ENCODE measurements around the gene ENTPD7.

Gene ENTPD7

DNA sequence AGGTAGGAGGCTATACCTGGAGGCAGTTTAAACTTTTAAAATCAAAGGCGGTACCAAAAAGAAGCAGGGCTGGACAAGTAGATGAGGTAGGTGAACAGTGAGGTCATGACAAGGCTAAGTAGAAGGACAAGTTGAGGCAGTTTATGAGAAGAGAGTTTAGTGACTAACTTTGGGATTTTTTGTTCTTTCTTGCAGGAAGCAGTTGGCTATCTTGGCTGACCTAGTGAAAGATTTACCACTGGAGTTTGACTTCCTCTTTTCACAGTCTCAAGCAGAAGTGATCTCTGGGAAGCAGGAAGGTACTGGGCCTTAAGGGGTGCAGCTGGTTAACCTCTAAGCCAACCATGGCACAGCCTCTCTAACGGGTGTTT is 26.3 kb downstream of the ENTPD7 start:
- Histone ChIP-seq H3K79me1 (ENCODE audit: low read depth, low read length) (no peaks in the 10 kb centered on the region), H3K9me3 (replicated peaks in 1 of 2; ENCODE audit: control insufficient read depth in 2 of 2, insufficient read depth in 1 of 2, low read depth in 1 of 2, low read length in 2 of 2) (no peaks in the 10 kb centered on the region), H2BK12ac (ENCODE audit: low read length) (no peak overlapping the region), H3K4me3 (ENCODE audit: low read length in 2 of 2) (no peak overlapping the region), H3K23ac (ENCODE audit: low read depth, low read length, poor library complexity) (no peak overlapping the region), H3K27me3 (ENCODE audit: control insufficient read depth in 3 of 3, insufficient read depth in 3 of 3, low read depth in 1 of 3, low read length in 3 of 3) (no peaks in the 10 kb centered on the region), H2BK5ac (ENCODE audit: low read length) (no peak overlapping the region), H4K91ac (ENCODE audit: low read depth, low read length, poor library complexity) (no peak overlapping the region), H3K4me2 (ENCODE audit: insufficient read depth, low read length, poor library complexity, severe bottlenecking) (no peak overlapping the region), H3K27ac (replicated peaks; ENCODE audit: low read length) (no peak overlapping the region), H3K4me1 (ENCODE audit: control insufficient read depth in 2 of 2, insufficient read depth in 1 of 2, low read depth in 1 of 2, low read length in 2 of 2) (no peaks in the 10 kb centered on the region), H2BK15ac (ENCODE audit: low read length) (no peak overlapping the region), H3K9ac (ENCODE audit: low read depth, low read length, poor library complexity) (no peak overlapping the region), H4K8ac (ENCODE audit: low read depth, low read length) (no peak overlapping the region), H3K18ac (ENCODE audit: low read length) (no peak overlapping the region), H2BK120ac (ENCODE audit: low read depth, low read length) (no peak overlapping the region), H3K36me3 (replicated peaks in 1 of 2; ENCODE audit: control insufficient read depth in 2 of 2, insufficient read depth in 2 of 2, low read length in 2 of 2) (peaks cover 6 to 26% of the 10 kb centered on the region in 2 donors), H2AK5ac (ENCODE audit: low read depth, low read length) (no peak overlapping the region), H2AFZ (ENCODE audit: low read length) (no peak overlapping the region), H3K14ac (ENCODE audit: low read length) (no peak overlapping the region), H3K4ac (ENCODE audit: low read length) (no peak overlapping the region)
- WGBS, 2 donors (ENCODE audit: extremely low coverage in 2 of 2, insufficient read length in 2 of 2, insufficient replicate concordance in 1 of 2), result no CpG with 5 or more reads among the region's 2 CpGs
- DNase-seq (ENCODE audit: low spot score), result no peak

- H2BK120ac ChIP-seq (ENCODE audit: low read depth, low read length), result no peak overlapping the region
- H2AFZ ChIP-seq (ENCODE audit: low read length), result no peak overlapping the region
- no peak overlapping the region for H3K23ac ChIP-seq (ENCODE audit: low read depth, low read length, poor library complexity)
- peaks cover 2 to 41% of the 10 kb centered on the region in 2 donors for H3K36me3 ChIP-seq (replicated peaks in 1 of 2; ENCODE audit: control insufficient read depth in 2 of 2, insufficient read depth in 2 of 2, low read length in 2 of 2)
- H3K9ac ChIP-seq (ENCODE audit: low read depth, low read length, poor library complexity), result no peak overlapping the region
- no peak overlapping the region for H2BK15ac ChIP-seq (ENCODE audit: low read length)
- no CpG with 5 or more reads among the region's 1 CpG for WGBS, 2 donors (ENCODE audit: extremely low coverage in 2 of 2, insufficient read length in 2 of 2, insufficient replicate concordance in 1 of 2)
- no peak overlapping the region for H3K4me2 ChIP-seq (ENCODE audit: insufficient read depth, low read length, poor library complexity, severe bottlenecking)
- no peak overlapping the region for H2BK5ac ChIP-seq (ENCODE audit: low read length)
- DNase-seq (ENCODE audit: low spot score), result no peak
- H3K27me3 ChIP-seq (ENCODE audit: control insufficient read depth in 3 of 3, insufficient read depth in 3 of 3, low read depth in 1 of 3, low read length in 3 of 3), result no peaks in the 10 kb centered on the region
- no peak overlapping the region for H3K14ac ChIP-seq (ENCODE audit: low read length)
- no peaks in the 10 kb centered on the region for H3K79me1 ChIP-seq (ENCODE audit: low read depth, low read length)
- H3K27ac ChIP-seq (replicated peaks; ENCODE audit: low read length), result no peak overlapping the region
- no peaks in the 10 kb centered on the region for H3K4me1 ChIP-seq (ENCODE audit: control insufficient read depth in 2 of 2, insufficient read depth in 1 of 2, low read depth in 1 of 2, low read length in 2 of 2)
- H4K8ac ChIP-seq (ENCODE audit: low read depth, low read length), result no peak overlapping the region
- H2BK12ac ChIP-seq (ENCODE audit: low read length), result no peak overlapping the region
- no peak overlapping the region for H3K4ac ChIP-seq (ENCODE audit: low read length)
- H3K18ac ChIP-seq (ENCODE audit: low read length), result no peak overlapping the region
- H3K9me3 ChIP-seq (replicated peaks in 1 of 2; ENCODE audit: control insufficient read depth in 2 of 2, insufficient read depth in 1 of 2, low read depth in 1 of 2, low read length in 2 of 2), result no peaks in the 10 kb centered on the region
- H4K91ac ChIP-seq (ENCODE audit: low read depth, low read length, poor library complexity), result no peak overlapping the region
- no peak overlapping the region for H3K4me3 ChIP-seq (ENCODE audit: low read length in 2 of 2)
- H2AK5ac ChIP-seq (ENCODE audit: low read depth, low read length), result no peak overlapping the region
These were observed 30.2 kb downstream of the ENTPD7 start for GRCh38 chr10:99689461-99689860.

DNA sequence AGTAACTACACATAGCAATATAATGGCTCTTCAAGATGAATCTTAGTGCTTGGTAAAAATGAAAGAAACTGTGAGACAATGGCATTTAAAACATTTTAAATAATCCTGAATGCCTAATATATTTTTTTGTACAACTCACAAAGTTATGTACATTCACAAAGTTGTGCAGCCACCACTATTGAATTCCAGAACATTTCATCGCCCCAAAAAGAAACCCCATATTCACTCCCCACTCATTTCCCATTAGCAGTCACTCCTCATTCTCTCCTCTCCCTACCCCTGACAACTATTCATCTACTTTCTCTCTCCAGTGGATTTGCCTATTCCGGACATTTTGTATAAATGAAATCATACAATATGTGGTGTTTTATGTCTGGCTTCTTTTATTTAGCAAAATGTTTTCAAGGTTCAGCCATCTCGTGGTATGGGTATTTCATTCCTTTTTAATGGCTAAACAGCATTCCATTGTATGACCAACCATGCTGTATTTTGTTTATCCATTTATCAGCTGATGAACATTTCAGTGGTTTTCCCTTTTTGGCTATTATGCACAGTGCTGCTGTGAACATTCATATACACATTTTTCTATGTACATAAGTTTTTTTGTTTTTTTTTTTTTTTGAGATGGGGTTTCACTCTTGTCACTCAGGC is 34.7 kb downstream of the ENTPD7 start:
- no peak overlapping the region for H3K4ac ChIP-seq (ENCODE audit: low read length)
- H3K36me3 ChIP-seq (replicated peaks in 1 of 2; ENCODE audit: control insufficient read depth in 2 of 2, insufficient read depth in 2 of 2, low read length in 2 of 2), result peaks cover 9 to 70% of the 10 kb centered on the region in 2 donors
- WGBS, 2 donors (ENCODE audit: extremely low coverage in 2 of 2, insufficient read length in 2 of 2, insufficient replicate concordance in 1 of 2), result no CpG with 5 or more reads among the region's 3 CpGs
- DNase-seq (ENCODE audit: low spot score), result no peak
- no peaks in the 10 kb centered on the region for H3K27me3 ChIP-seq (ENCODE audit: control insufficient read depth in 3 of 3, insufficient read depth in 3 of 3, low read depth in 1 of 3, low read length in 3 of 3)
- no peak overlapping the region for H2BK5ac ChIP-seq (ENCODE audit: low read length)
- no peak overlapping the region for H4K91ac ChIP-seq (ENCODE audit: low read depth, low read length, poor library complexity)
- H2BK120ac ChIP-seq (ENCODE audit: low read depth, low read length), result no peak overlapping the region
- no peak overlapping the region for H2AK5ac ChIP-seq (ENCODE audit: low read depth, low read length)
- H2AFZ ChIP-seq (ENCODE audit: low read length), result no peak overlapping the region
- H4K8ac ChIP-seq (ENCODE audit: low read depth, low read length), result no peak overlapping the region
- no peak overlapping the region for H3K4me2 ChIP-seq (ENCODE audit: insufficient read depth, low read length, poor library complexity, severe bottlenecking)
- H3K14ac ChIP-seq (ENCODE audit: low read length), result no peak overlapping the region
- H3K23ac ChIP-seq (ENCODE audit: low read depth, low read length, poor library complexity), result no peak overlapping the region
- H2BK12ac ChIP-seq (ENCODE audit: low read length), result no peak overlapping the region
- H3K18ac ChIP-seq (ENCODE audit: low read length), result no peak overlapping the region
- no peak overlapping the region for H2BK15ac ChIP-seq (ENCODE audit: low read length)
- H3K9me3 ChIP-seq (replicated peaks in 1 of 2; ENCODE audit: control insufficient read depth in 2 of 2, insufficient read depth in 1 of 2, low read depth in 1 of 2, low read length in 2 of 2), result no peaks in the 10 kb centered on the region
- no peaks in the 10 kb centered on the region for H3K79me1 ChIP-seq (ENCODE audit: low read depth, low read length)
- no peak overlapping the region for H3K4me3 ChIP-seq (ENCODE audit: low read length in 2 of 2)
- H3K27ac ChIP-seq (replicated peaks; ENCODE audit: low read length), result no peak overlapping the region
- H3K9ac ChIP-seq (ENCODE audit: low read depth, low read length, poor library complexity), result no peak overlapping the region
- H3K4me1 ChIP-seq (ENCODE audit: control insufficient read depth in 2 of 2, insufficient read depth in 1 of 2, low read depth in 1 of 2, low read length in 2 of 2), result no peaks in the 10 kb centered on the region

GRCh38 chr10:99695761-99696160 is 36.5 kb downstream of the ENTPD7 start:
- Histone ChIP-seq H3K4me2 (ENCODE audit: insufficient read depth, low read length, poor library complexity, severe bottlenecking) (no peak overlapping the region), H2BK15ac (ENCODE audit: low read length) (no peak overlapping the region), H3K4me1 (ENCODE audit: control insufficient read depth in 2 of 2, insufficient read depth in 1 of 2, low read depth in 1 of 2, low read length in 2 of 2) (no peaks in the 10 kb centered on the region), H2BK120ac (ENCODE audit: low read depth, low read length) (no peak overlapping the region), H3K36me3 (replicated peaks in 1 of 2; ENCODE audit: control insufficient read depth in 2 of 2, insufficient read depth in 2 of 2, low read length in 2 of 2) (peaks cover 14 to 71% of the 10 kb centered on the region in 2 donors), H2AK5ac (ENCODE audit: low read depth, low read length) (no peak overlapping the region), H3K27me3 (ENCODE audit: control insufficient read depth in 3 of 3, insufficient read depth in 3 of 3, low read depth in 1 of 3, low read length in 3 of 3) (no peaks in the 10 kb centered on the region), H3K14ac (ENCODE audit: low read length) (no peak overlapping the region), H3K4ac (ENCODE audit: low read length) (no peak overlapping the region), H2BK5ac (ENCODE audit: low read length) (no peak overlapping the region), H3K9me3 (replicated peaks in 1 of 2; ENCODE audit: control insufficient read depth in 2 of 2, insufficient read depth in 1 of 2, low read depth in 1 of 2, low read length in 2 of 2) (no peaks in the 10 kb centered on the region), H3K79me1 (ENCODE audit: low read depth, low read length) (no peaks in the 10 kb centered on the region), H3K4me3 (ENCODE audit: low read length in 2 of 2) (no peak overlapping the region), H3K9ac (ENCODE audit: low read depth, low read length, poor library complexity) (no peak overlapping the region), H4K91ac (ENCODE audit: low read depth, low read length, poor library complexity) (no peak overlapping the region), H3K18ac (ENCODE audit: low read length) (no peak overlapping the region), H3K27ac (replicated peaks; ENCODE audit: low read length) (no peak overlapping the region), H4K8ac (ENCODE audit: low read depth, low read length) (no peak overlapping the region), H2BK12ac (ENCODE audit: low read length) (no peak overlapping the region), H2AFZ (ENCODE audit: low read length) (no peak overlapping the region), H3K23ac (ENCODE audit: low read depth, low read length, poor library complexity) (no peak overlapping the region)
- no peak for DNase-seq (ENCODE audit: low spot score)
- WGBS, 2 donors (ENCODE audit: extremely low coverage in 2 of 2, insufficient read length in 2 of 2, insufficient replicate concordance in 1 of 2), result no CpG with 5 or more reads among the region's 6 CpGs

Data from neuronal stem cell (in vitro differentiated cells).